Natural killer cell (primary cell): ENCODE data around the gene KRTAP19-8. TPM values are rescaled to one million over a fixed set of nuclear protein-coding genes. Genes with fewer than 3 reads are reported as not detected.

Source experiments
- ATAC-seq, 3 donors: fragments of 150-1000 bp in 2 of 3; fragments of 200-7000 bp in 1 of 3; cut with Tn5 transposase; 1 replicate in 1 of 3; 2 replicates in 2 of 3; pipeline ENCODE4 v1.10.0; 2021; ENCODE audit warnings: mild to moderate bottlenecking in 2 of 3, moderate library complexity in 2 of 3
- DNase-seq, 2 donors: peaks; one replicate each; pipeline versions ENCODE4 v3.0.0 to v3.0.0-alpha.2; 2013 to 2021; ENCODE audit warnings: mixed read lengths in 1 of 2
- H3K27ac ChIP-seq: one replicate; pipeline ENCODE4 v1.5.1; 2013; ENCODE audit warnings: mild to moderate bottlenecking, low read length
- H3K27me3 ChIP-seq: one replicate; pipeline ENCODE4 v1.6.1; 2013; ENCODE audit warnings: low read length; ENCODE audit not compliant: control insufficient read depth, insufficient read depth
- H3K36me3 ChIP-seq: one replicate; pipeline ENCODE4 v1.6.1; 2013; ENCODE audit warnings: low read length; ENCODE audit not compliant: control insufficient read depth, insufficient read depth
- H3K4me1 ChIP-seq: one replicate; pipeline ENCODE4 v1.6.1; 2013; ENCODE audit warnings: low read length; ENCODE audit not compliant: control insufficient read depth, insufficient read depth
- H3K4me3 ChIP-seq: one replicate; pipeline ENCODE4 v1.5.1; 2013; ENCODE audit warnings: low read length
- H3K9me3 ChIP-seq: one replicate; pipeline ENCODE4 v1.6.1; 2013; ENCODE audit warnings: low read length; ENCODE audit not compliant: control insufficient read depth, insufficient read depth
- H3K27ac Mint-ChIP-seq, 2 donors: one replicate each; pipeline ENCODE4 v1.8.0; 2022; ENCODE audit warnings: mild to moderate bottlenecking in 2 of 2, mixed read lengths in 2 of 2, moderate library complexity in 1 of 2
- H3K27me3 Mint-ChIP-seq, 2 donors: one replicate each; pipeline ENCODE4 v1.8.0; 2022; ENCODE audit warnings: low read depth in 2 of 2, mixed read lengths in 2 of 2
- H3K36me3 Mint-ChIP-seq: one replicate; pipeline ENCODE4 v1.8.0; 2022; ENCODE audit warnings: mixed read lengths
- H3K4me1 Mint-ChIP-seq, 2 donors: one replicate each; pipeline ENCODE4 v1.8.0; 2022; ENCODE audit warnings: mixed read lengths in 2 of 2
- H3K4me3 Mint-ChIP-seq: one replicate; pipeline ENCODE4 v1.8.0; 2022; ENCODE audit warnings: mild to moderate bottlenecking, moderate library complexity, mixed read lengths
- H3K9me3 Mint-ChIP-seq, 2 donors: one replicate each; pipeline ENCODE4 v1.8.0; 2022; ENCODE audit warnings: mixed read lengths in 2 of 2
- WGBS: methylation state at CpG from one replicate; pipeline ENCODE4 v1.1.7; 2013; ENCODE audit warnings: missing lambda C conversion rate; ENCODE audit not compliant: insufficient coverage; 5-methylcytosine and 5-hydroxymethylcytosine counted together
- intact Hi-C: fragments of 100-400 bp; cut with micrococcal nuclease; formaldehyde crosslinking; loops from one replicate; pipeline ENCODE4 v1.14.2; 2022
- total RNA-seq, 4 donors: library from RNA; stranded (reverse); fragments of 120-200 nt in 1 of 4; gene quantifications; one replicate each; pipeline versions ENCODE4 v1.2.3 to v1.2.4, GENCODE V29; 2013 to 2022
- TF ChIP-seq, protein P1 (sequence below): fragments of 200-600 bp; IDR thresholded peaks from one replicate; pipeline ENCODE4 v1.8.0; 2022; ENCODE audit warnings: antibody characterized with exemption

Gene KRTAP19-8, protein sequence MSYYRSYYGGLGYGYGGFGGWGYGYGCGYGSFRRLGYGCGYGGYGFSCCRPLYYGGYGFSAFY
- not detected for total RNA-seq
- not detected for total RNA-seq (2013)

DNA sequence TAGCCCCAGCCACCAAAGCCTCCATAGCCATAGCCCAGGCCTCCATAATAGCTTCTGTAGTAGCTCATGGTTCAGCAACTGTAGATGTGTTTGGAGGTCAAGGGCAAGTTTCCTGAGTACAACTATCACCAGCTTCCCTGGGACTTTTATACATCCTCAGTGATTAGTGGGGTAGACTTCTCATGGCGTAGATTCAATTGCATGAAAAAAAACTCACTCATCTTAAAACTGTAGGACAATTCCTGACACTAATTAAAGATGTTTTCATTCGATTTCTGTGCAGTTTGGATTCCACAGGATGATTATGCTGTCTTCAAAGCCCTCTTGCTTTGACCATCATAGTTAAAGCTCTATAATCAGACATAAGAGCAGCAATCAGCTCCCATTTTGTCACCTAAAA, at the start of gene KRTAP19-8:
Gene KRTAP19-8, minus strand, starts transcription at position 101 of the 400 bp plus-strand sequence. Its CDS starts 33 bp downstream, at position 68.
- no peak within 1 kb of the TSS for H3K27ac Mint-ChIP-seq
- whole genome bisulfite sequencing: 64% methylated on average over 2 of the region's 2 CpGs
- H3K4me3 Mint-ChIP-seq: no peak within 1 kb of the TSS
- Histone ChIP-seq H3K4me3 (no peak within 1 kb of the TSS), H3K27ac (no peak within 1 kb of the TSS), H3K4me1 (no peaks in the 10 kb centered on the region), H3K9me3 (no peaks in the 10 kb centered on the region), H3K36me3 (no peaks in the 10 kb centered on the region), H3K27me3 (no peaks in the 10 kb centered on the region)
- H3K4me1 Mint-ChIP-seq: no peaks in the 10 kb centered on the region
- intact Hi-C loops: no loop called here
- peaks cover 7 to 9% of the 10 kb centered on the region in 2 donors for H3K27me3 Mint-ChIP-seq
- ATAC-seq: no peak
- no peak for DNase-seq
- no peaks in the 10 kb centered on the region for H3K36me3 Mint-ChIP-seq
- H3K9me3 Mint-ChIP-seq: no peaks in the 10 kb centered on the region
- TF ChIP-seq, protein P1, sequence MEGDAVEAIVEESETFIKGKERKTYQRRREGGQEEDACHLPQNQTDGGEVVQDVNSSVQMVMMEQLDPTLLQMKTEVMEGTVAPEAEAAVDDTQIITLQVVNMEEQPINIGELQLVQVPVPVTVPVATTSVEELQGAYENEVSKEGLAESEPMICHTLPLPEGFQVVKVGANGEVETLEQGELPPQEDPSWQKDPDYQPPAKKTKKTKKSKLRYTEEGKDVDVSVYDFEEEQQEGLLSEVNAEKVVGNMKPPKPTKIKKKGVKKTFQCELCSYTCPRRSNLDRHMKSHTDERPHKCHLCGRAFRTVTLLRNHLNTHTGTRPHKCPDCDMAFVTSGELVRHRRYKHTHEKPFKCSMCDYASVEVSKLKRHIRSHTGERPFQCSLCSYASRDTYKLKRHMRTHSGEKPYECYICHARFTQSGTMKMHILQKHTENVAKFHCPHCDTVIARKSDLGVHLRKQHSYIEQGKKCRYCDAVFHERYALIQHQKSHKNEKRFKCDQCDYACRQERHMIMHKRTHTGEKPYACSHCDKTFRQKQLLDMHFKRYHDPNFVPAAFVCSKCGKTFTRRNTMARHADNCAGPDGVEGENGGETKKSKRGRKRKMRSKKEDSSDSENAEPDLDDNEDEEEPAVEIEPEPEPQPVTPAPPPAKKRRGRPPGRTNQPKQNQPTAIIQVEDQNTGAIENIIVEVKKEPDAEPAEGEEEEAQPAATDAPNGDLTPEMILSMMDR: no peak

DNA sequence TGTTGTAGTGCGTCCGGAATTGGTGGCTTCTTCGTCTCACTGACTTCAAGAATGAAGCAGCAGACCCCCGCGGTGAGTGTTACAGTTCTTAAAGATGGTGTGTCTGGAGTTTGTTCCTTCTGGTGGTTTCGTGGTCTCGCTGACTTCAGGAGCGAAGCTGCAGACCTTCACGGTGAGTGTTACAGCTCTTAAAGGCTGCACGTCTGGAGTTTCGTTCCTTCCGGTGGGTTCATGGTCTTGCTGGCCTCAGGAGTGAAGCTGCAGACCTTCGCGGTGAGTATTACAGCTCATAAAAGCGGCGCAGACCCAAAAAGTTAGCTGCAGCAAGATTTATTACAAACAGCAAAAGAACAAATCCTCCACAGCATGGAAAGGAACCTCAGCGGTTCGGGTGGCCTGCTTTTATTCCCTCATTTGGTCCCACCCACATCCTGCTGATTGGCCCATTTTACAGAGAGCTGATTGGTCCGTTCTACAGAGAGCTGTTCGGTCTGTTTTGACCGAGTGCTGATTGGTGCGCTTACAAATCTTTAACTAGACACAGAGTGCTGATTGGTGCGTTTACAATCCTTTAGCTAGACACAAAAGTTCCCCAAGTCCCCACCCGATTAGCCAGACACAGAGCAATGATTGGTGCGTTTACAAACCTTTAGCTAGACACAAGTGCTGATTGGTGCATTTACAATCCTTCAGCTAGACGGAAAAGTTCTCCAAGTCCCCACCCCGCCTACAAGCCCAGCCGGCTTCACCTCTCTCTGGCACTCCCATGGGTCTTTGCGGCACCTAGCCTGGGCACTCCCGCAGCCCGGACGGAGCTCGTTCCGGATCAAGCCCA, 49.6 kb upstream of the KRTAP19-8 start:
- no peak overlapping the region for H3K4me3 Mint-ChIP-seq
- 51% methylated on average over 34 of the region's 34 CpGs for WGBS
- peaks cover 12 to 28% of the 10 kb centered on the region in 2 donors for H3K27me3 Mint-ChIP-seq
- no peak overlapping the region for H3K27ac Mint-ChIP-seq
- Histone ChIP-seq H3K27ac (no peak overlapping the region), H3K4me3 (no peak overlapping the region), H3K27me3 (peaks cover 2% of the 10 kb centered on the region), H3K4me1 (no peaks in the 10 kb centered on the region), H3K9me3 (no peaks in the 10 kb centered on the region), H3K36me3 (no peaks in the 10 kb centered on the region)
- no peaks in the 10 kb centered on the region for H3K9me3 Mint-ChIP-seq
- H3K36me3 Mint-ChIP-seq: no peaks in the 10 kb centered on the region
- no peak for ATAC-seq
- H3K4me1 Mint-ChIP-seq: peaks cover 0 to 6% of the 10 kb centered on the region in 2 donors
- no peak for DNase-seq
- intact Hi-C loops: loop anchor here (5.0 kb wide), 1 partner anchor 1716 kb away; no protein-coding TSS in a partner anchor
- TF ChIP-seq, protein P1: no peak

DNA sequence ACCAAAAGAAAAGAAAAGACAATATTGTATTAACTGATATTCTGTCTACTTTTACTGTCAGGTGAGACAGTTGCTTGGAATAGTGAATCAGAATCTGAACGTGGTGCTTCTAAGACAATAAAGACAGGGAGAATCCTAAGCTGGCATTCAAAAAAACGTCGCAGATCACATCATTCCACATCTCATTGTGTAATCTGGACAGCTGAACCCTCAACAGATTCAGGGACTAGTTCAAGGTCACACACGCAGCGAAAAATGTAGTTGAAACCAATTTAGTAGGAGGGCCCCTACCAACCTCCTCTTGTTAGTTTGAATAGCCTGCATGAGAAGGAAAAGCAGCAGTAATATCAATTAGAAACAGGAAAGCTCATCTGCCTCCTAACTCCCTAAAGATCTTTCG, 46.4 kb upstream of the KRTAP19-8 start:
- 75% methylated on average over 5 of the region's 6 CpGs for WGBS
- no peak for ATAC-seq
- no peak overlapping the region for H3K27ac Mint-ChIP-seq

More for the DNA sequence above, 46.4 kb upstream of the KRTAP19-8 start:
- H3K9me3 Mint-ChIP-seq: no peaks in the 10 kb centered on the region
- no peaks in the 10 kb centered on the region for H3K4me1 ChIP-seq
- H3K4me1 Mint-ChIP-seq: peaks cover 0 to 6% of the 10 kb centered on the region in 2 donors
- no peaks in the 10 kb centered on the region for H3K27me3 ChIP-seq
- H3K27me3 Mint-ChIP-seq: peaks cover 3 to 11% of the 10 kb centered on the region in 2 donors
- no peak overlapping the region for H3K4me3 Mint-ChIP-seq
- H3K36me3 ChIP-seq: no peaks in the 10 kb centered on the region
- no peak for DNase-seq
- H3K9me3 ChIP-seq: no peaks in the 10 kb centered on the region
- H3K36me3 Mint-ChIP-seq: no peaks in the 10 kb centered on the region
- H3K27ac ChIP-seq: no peak overlapping the region
- intact Hi-C loops: loop anchor here (5.0 kb wide), 1 partner anchor 1712 kb away; no protein-coding TSS in a partner anchor
- TF ChIP-seq, protein P1: no peak
- H3K4me3 ChIP-seq: no peak overlapping the region
